BJ (cell line): ENCODE results near the gene GRB7. TPM values are rescaled to one million over a fixed set of nuclear protein-coding genes. Genes with fewer than 3 reads are reported as not detected.
"Not testable (repeated sequence)": the region's sequence is repeated elsewhere in the genome, so short reads cannot be mapped to it uniquely, and the experiment has no call there.

Experiments used
- CTCF ChIA-PET: fragments of 350-600 bp; formaldehyde crosslinking; extraction: SDS; loops from one replicate; lab custom pipeline; 2021; ENCODE audit warnings: antibody characterized with exemption, inconsistent platforms; lab: Yijun Ruan, JAX
- POLR2A ChIA-PET: fragments of 300-600 bp; sonication (Branson Sonifier 250); formaldehyde crosslinking; extraction: SDS; loops from one replicate; lab custom pipeline; 2021; ENCODE audit warnings: antibody characterized with exemption; lab: Charles Lee
- DNase-seq: peaks from one replicate; pipeline ENCODE4 v3.0.0-alpha.2; 2011; ENCODE audit warnings: low read depth
- H3K27me3 ChIP-seq: 2 replicates; pipeline ENCODE4 v1.6.0; 2011; ENCODE audit warnings: low read length; ENCODE audit not compliant: control insufficient read depth, insufficient read depth
- H3K36me3 ChIP-seq: 2 replicates; pipeline ENCODE4 v1.5.1; 2011; ENCODE audit warnings: low read length; ENCODE audit not compliant: control insufficient read depth, insufficient read depth
- H3K4me3 ChIP-seq: 2 replicates; pipeline ENCODE4 v1.5.1; 2011; ENCODE audit warnings: low read depth, mild to moderate bottlenecking, control low read depth, low read length
- CTCF ChIP-seq: IDR thresholded peaks from 2 replicates; pipeline ENCODE4 v1.5.1; 2011; ENCODE audit warnings: low read depth, mild to moderate bottlenecking, control low read depth, inconsistent platforms, low read length, moderate library complexity; ENCODE audit not compliant: insufficient read depth
- polyA plus RNA-seq: library from polyadenylated mRNA; depleted of rRNA; stranded (reverse); fragments of >200 nt; gene quantifications from 2 replicates; pipeline ENCODE4 v1.2.3, GENCODE V29; 2011

The GRB7 gene
- polyA plus RNA-seq, 1 experiment, result 0.23 TPM

- ChIA-PET POLR2A (interaction anchor here (0.6 kb wide), 1 partner anchor 1189 kb away, joined by 3 read pairs; no protein-coding TSS in a partner anchor), CTCF (interaction anchor here (0.6 to 2.6 kb wide), 2 partner anchors 8 to 173 kb away, joined by 3 to 15 read pairs; partner anchors contain the start of gene MIEN1)
- H3K4me3 ChIP-seq, result no peak overlapping the region
- H3K27me3 ChIP-seq, result no peaks in the 10 kb centered on the region
- no peak for DNase-seq
- peaks cover 26% of the 10 kb centered on the region for H3K36me3 ChIP-seq
- no peak for TF ChIP-seq CTCF
These were observed 14.5 kb upstream of the GRB7 start for GRCh38 chr17:39722965-39723848.

- ChIA-PET POLR2A (interaction anchor here (0.6 kb wide), 1 partner anchor 21 kb away, joined by 4 read pairs; no protein-coding TSS in a partner anchor), CTCF (interaction anchor here (1.4 kb wide), 1 partner anchor 103 kb away, joined by 3 read pairs; no protein-coding TSS in a partner anchor)
- H3K36me3 ChIP-seq, result peaks cover 32% of the 10 kb centered on the region
- DNase-seq, result no peak
- no peak overlapping the region for H3K4me3 ChIP-seq
- H3K27me3 ChIP-seq, result no peaks in the 10 kb centered on the region
- no peak for TF ChIP-seq CTCF
These were observed 13.0 kb upstream of the GRB7 start for GRCh38 chr17:39724731-39725130.

- DNase-seq, POLR2A ChIA-PET, H3K27me3 ChIP-seq, H3K4me3 ChIP-seq: not testable (repeated sequence)
- CTCF ChIA-PET, result interaction anchor here (1.5 kb wide), 1 partner anchor 11 kb away, joined by 3 read pairs; the partner anchor contains the start of gene GRB7
- peaks cover 32% of the 10 kb centered on the region for H3K36me3 ChIP-seq
These were observed 11.8 kb upstream of the GRB7 start for GRCh38 chr17:39725923-39726322.

GRCh38 chr17:39726617-39727016 lies 11.1 kb upstream of the GRB7 start:
- H3K27me3 ChIP-seq, result no peaks in the 10 kb centered on the region
- ChIA-PET POLR2A (no interaction called here), CTCF (interaction anchor here (1.5 kb wide), 1 partner anchor 11 kb away, joined by 3 read pairs; the partner anchor contains the start of gene GRB7)
- H3K36me3 ChIP-seq, result peaks cover 32% of the 10 kb centered on the region
- no peak overlapping the region for H3K4me3 ChIP-seq
- no peak for TF ChIP-seq CTCF
- no peak for DNase-seq

GRCh38 chr17:39727556-39727955 lies 10.2 kb upstream of the GRB7 start:
- no peak for TF ChIP-seq CTCF
- H3K27me3 ChIP-seq, result peaks cover 1% of the 10 kb centered on the region; the same call in 1 of the 2 replicates
- ChIA-PET CTCF (no interaction called here), POLR2A (no interaction called here)
- no peak overlapping the region for H3K4me3 ChIP-seq
- H3K36me3 ChIP-seq, result peaks cover 32% of the 10 kb centered on the region
- no peak for DNase-seq
